Breast epithelium (tissue), 3 donors: ENCODE data around the gene KCNIP1.

Experiments
- POLR2A ChIP-seq: fragments of 450-650 bp; IDR thresholded peaks from one replicate; pipeline ENCODE4 v1.6.1; 2016; ENCODE audit warnings: antibody characterized with exemption, mild to moderate bottlenecking, moderate library complexity
- TF ChIP-seq, protein P1 (sequence below), 3 donors: fragments of 450-650 bp; IDR thresholded peaks; one replicate each; pipeline ENCODE4 v1.5.1; 2016 to 2017; ENCODE audit warnings: antibody characterized with exemption in 3 of 3, mild to moderate bottlenecking in 3 of 3, moderate library complexity in 3 of 3

DNA sequence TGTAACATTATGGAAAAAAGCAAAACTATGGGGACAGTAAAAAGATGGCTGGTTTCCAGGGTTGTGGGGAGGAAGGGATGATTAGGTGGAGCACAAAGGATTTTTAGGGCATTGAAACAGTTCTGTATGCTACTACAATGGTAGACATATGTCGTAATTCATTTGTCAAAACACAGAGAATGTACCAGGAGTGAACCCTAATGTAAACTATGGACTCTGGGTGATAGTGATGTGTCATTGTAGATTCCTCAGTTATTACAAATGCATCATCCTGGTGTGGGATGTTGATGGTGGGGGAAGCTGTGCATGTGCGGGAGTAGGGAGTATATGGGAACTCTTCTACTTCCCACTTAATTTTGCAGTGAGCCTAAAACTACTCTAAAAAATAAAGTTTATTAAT lies 144.7 kb downstream of the KCNIP1 start:
- TF ChIP-seq, protein P1, sequence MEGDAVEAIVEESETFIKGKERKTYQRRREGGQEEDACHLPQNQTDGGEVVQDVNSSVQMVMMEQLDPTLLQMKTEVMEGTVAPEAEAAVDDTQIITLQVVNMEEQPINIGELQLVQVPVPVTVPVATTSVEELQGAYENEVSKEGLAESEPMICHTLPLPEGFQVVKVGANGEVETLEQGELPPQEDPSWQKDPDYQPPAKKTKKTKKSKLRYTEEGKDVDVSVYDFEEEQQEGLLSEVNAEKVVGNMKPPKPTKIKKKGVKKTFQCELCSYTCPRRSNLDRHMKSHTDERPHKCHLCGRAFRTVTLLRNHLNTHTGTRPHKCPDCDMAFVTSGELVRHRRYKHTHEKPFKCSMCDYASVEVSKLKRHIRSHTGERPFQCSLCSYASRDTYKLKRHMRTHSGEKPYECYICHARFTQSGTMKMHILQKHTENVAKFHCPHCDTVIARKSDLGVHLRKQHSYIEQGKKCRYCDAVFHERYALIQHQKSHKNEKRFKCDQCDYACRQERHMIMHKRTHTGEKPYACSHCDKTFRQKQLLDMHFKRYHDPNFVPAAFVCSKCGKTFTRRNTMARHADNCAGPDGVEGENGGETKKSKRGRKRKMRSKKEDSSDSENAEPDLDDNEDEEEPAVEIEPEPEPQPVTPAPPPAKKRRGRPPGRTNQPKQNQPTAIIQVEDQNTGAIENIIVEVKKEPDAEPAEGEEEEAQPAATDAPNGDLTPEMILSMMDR (IDR thresholded peaks at IDR 0.05) = no peak
- no peak for TF ChIP-seq POLR2A
